A673 (cell line): ENCODE results near the gene ACTMAP.

ENCODE experiments used
- CTCF ChIP-seq: fragments of 300-800, 200-600 bp; sonication (generic); conservative IDR thresholded peaks from 2 replicates; pipeline ENCODE4 v1.5.1; 2017; ENCODE audit warnings: low read depth, mild to moderate bottlenecking, antibody characterized with exemption, low read length, moderate library complexity, mixed read lengths
- EZH2 ChIP-seq: fragments of 200-600 bp; sonication (generic); IDR thresholded peaks from 2 replicates; pipeline ENCODE4 v1.6.1; 2017; ENCODE audit warnings: borderline replicate concordance, low read depth, mild to moderate bottlenecking, mixed read lengths, antibody characterized with exemption, low read length; ENCODE audit not compliant: poor library complexity, severe bottlenecking

GRCh38 chr19:40776932-40777644 is 26.8 kb upstream of the ACTMAP start:
- TF ChIP-seq CTCF = no peak
- TF ChIP-seq EZH2 = no peak
